Measurements from ENCODE around the gene CLASP1. TPM values are rescaled to one million over a fixed set of nuclear protein-coding genes. Genes with fewer than 3 reads are reported as not detected.

The CLASP1 gene
- total and polyA plus RNA-seq, 2 donors (not counting 3 experiments of a cell fraction or from before 2014, with no cell fraction given), result 10.0 to 57.9 TPM

DNA sequence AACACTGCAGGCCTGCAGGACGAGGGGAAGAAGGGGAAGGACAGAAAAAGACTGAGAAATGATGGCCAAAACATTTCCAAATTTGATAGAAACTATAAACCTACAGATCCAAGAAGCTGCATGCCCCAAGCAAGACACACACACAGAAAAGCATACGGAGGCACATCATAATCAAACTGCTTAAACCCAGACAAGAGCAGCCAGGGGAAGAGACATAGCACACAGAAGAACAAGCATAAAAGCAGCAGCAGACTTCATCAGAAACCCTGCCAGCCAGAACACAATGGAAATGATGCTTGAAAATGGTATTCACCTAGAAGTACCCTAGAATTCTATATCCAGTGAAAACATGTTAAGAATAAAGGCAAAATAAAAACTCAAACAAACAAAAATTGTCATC, 175.8 kb downstream of the CLASP1 start:
- H3K27me3 ChIP-seq (ENCODE audit: control insufficient read depth in 2 of 2, insufficient read depth in 2 of 2, low read length in 2 of 2), result no peaks in the 10 kb centered on the region
- no peaks in the 10 kb centered on the region for H3K9me3 ChIP-seq (replicated peaks; ENCODE audit: control insufficient read depth, insufficient read depth, low read length)
- POLR2A ChIA-PET, result no interaction called here
- H2AFZ ChIP-seq (ENCODE audit: low read depth, low read length), result no peak overlapping the region
- CTCF ChIA-PET, result no interaction called here
- BruUV-seq (replicated peaks), result no TSS peak
- no peaks in the 10 kb centered on the region for H3K4me1 ChIP-seq (ENCODE audit: control insufficient read depth, extremely low read depth, insufficient read depth, low read length)
- dilution Hi-C loops (cut with MboI; ENCODE audit: extremely low pct_ligation_motif_present, low sequenced_read_pairs), result no loop called here
- peaks cover 2% of the 10 kb centered on the region for H3K79me2 ChIP-seq (ENCODE audit: control insufficient read depth, insufficient read depth, low read length)
- intact Hi-C loops (cut with micrococcal nuclease), result no loop called here
- peaks cover 5 to 11% of the 10 kb centered on the region in 2 experiments for H3K36me3 ChIP-seq (ENCODE audit: control insufficient read depth in 2 of 2, extremely low read depth in 1 of 2, insufficient read depth in 2 of 2, low read length in 2 of 2)
- DNase-seq (ENCODE audit: low read depth, low spot score) (no peak), FAIRE-seq (no peak)
- H4K20me1 ChIP-seq (replicated peaks; ENCODE audit: control insufficient read depth, extremely low read depth, insufficient read depth, low read length), result peaks cover 4% of the 10 kb centered on the region
- no peaks in the 10 kb centered on the region for H3K9me1 ChIP-seq (replicated peaks; ENCODE audit: control insufficient read depth, extremely low read depth, insufficient read depth, low read length)
- H3K9ac ChIP-seq (replicated peaks; ENCODE audit: extremely low read depth, insufficient read depth, low read length), result no peak overlapping the region
- TF ChIP-seq MYC (IDR thresholded peaks at IDR 0.05; ENCODE audit: low read depth, low read length), result no peak
- TF ChIP-seq GATA2 (IDR thresholded peaks at IDR 0.05; ENCODE audit: insufficient read depth, insufficient read length, low read depth, low read length), result no peak
- TF ChIP-seq FOS (IDR thresholded peaks at IDR 0.05; ENCODE audit: borderline replicate concordance, insufficient read depth, low read length), result no peak
- TF ChIP-seq, protein P1, sequence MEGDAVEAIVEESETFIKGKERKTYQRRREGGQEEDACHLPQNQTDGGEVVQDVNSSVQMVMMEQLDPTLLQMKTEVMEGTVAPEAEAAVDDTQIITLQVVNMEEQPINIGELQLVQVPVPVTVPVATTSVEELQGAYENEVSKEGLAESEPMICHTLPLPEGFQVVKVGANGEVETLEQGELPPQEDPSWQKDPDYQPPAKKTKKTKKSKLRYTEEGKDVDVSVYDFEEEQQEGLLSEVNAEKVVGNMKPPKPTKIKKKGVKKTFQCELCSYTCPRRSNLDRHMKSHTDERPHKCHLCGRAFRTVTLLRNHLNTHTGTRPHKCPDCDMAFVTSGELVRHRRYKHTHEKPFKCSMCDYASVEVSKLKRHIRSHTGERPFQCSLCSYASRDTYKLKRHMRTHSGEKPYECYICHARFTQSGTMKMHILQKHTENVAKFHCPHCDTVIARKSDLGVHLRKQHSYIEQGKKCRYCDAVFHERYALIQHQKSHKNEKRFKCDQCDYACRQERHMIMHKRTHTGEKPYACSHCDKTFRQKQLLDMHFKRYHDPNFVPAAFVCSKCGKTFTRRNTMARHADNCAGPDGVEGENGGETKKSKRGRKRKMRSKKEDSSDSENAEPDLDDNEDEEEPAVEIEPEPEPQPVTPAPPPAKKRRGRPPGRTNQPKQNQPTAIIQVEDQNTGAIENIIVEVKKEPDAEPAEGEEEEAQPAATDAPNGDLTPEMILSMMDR (IDR thresholded peaks at IDR 0.05; ENCODE audit: extremely low read depth in 1 of 2, insufficient read depth in 1 of 2, low read depth in 1 of 2, low read length in 2 of 2), result no peak
- TF ChIP-seq, protein P2, sequence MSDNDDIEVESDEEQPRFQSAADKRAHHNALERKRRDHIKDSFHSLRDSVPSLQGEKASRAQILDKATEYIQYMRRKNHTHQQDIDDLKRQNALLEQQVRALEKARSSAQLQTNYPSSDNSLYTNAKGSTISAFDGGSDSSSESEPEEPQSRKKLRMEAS (IDR thresholded peaks at IDR 0.05; ENCODE audit: insufficient read depth, insufficient read length), result no peak
- TF ChIP-seq POLR2AphosphoS5 (IDR thresholded peaks at IDR 0.05; ENCODE audit: insufficient read depth, low read depth, low read length), result no peak
- TF ChIP-seq EZH2 (IDR thresholded peaks at IDR 0.05; ENCODE audit: borderline replicate concordance, low read depth, low read length, severe bottlenecking), result no peak
- TF ChIP-seq JUN (IDR thresholded peaks at IDR 0.05; ENCODE audit: borderline replicate concordance, insufficient read depth, insufficient read length, low read depth), result no peak
- TF ChIP-seq POLR2A (IDR thresholded peaks at IDR 0.05; ENCODE audit: low read depth, low read length), result no peak
- H3K4me3 ChIP-seq (replicated peaks in 1 of 3; ENCODE audit: insufficient read depth in 1 of 3, low read depth in 1 of 3, low read length in 3 of 3), result no peak overlapping the region
- H3K4me2 ChIP-seq (ENCODE audit: insufficient read depth, low read length), result no peak overlapping the region
- H3K27ac ChIP-seq (ENCODE audit: insufficient read depth, low read depth, low read length), result no peak overlapping the region

Data from endothelial cell of umbilical vein (primary cell).